Loucy (cell line): ENCODE results near the gene NF1.

Experiments
- H2AFZ ChIP-seq: fragments of 200-600 bp; sonication (generic); 2 replicates; pipeline ENCODE4 v1.6.0; 2016; ENCODE audit warnings: antibody characterized with exemption, mild to moderate bottlenecking, low read length, moderate library complexity
- H3F3A ChIP-seq: fragments of 200-600 bp; 2 replicates; pipeline ENCODE4 v1.6.0; 2016; ENCODE audit warnings: antibody characterized with exemption, low read depth, mild to moderate bottlenecking
- H3K27me3 ChIP-seq: fragments of 200-600 bp; sonication (generic); 2 replicates; pipeline ENCODE4 v1.6.1; 2014; ENCODE audit warnings: low read length, mild to moderate bottlenecking; ENCODE audit not compliant: insufficient read depth, poor library complexity, severe bottlenecking
- H3K36me3 ChIP-seq: fragments of 200-600 bp; sonication (generic); 2 replicates; pipeline ENCODE4 v1.6.1; 2016; ENCODE audit warnings: low read length; ENCODE audit not compliant: insufficient read depth
- H3K4me1 ChIP-seq: fragments of 200-600 bp; sonication (generic); 2 replicates; pipeline ENCODE4 v1.5.1; 2014; ENCODE audit warnings: low read length, mild to moderate bottlenecking; ENCODE audit not compliant: insufficient read depth, poor library complexity, severe bottlenecking
- H3K4me2 ChIP-seq: fragments of 200-600 bp; sonication (generic); 2 replicates; pipeline ENCODE4 v1.6.0; 2014; ENCODE audit warnings: antibody characterized with exemption, low read length, low read depth, mild to moderate bottlenecking; ENCODE audit not compliant: poor library complexity, severe bottlenecking
- H3K4me3 ChIP-seq: fragments of 200-600 bp; sonication (generic); 2 replicates; pipeline ENCODE4 v1.5.1; 2014; ENCODE audit warnings: low read length, mild to moderate bottlenecking, mixed read lengths; ENCODE audit not compliant: poor library complexity, severe bottlenecking
- H3K79me2 ChIP-seq: fragments of 200-600 bp; sonication (generic); 2 replicates; pipeline ENCODE4 v1.6.1; 2014; ENCODE audit warnings: low read length; ENCODE audit not compliant: insufficient read depth
- H3K9ac ChIP-seq: fragments of 200-600 bp; sonication (generic); 2 replicates; pipeline ENCODE4 v1.6.0; 2014; ENCODE audit warnings: mild to moderate bottlenecking, low read depth, low read length, moderate library complexity; ENCODE audit not compliant: poor library complexity, severe bottlenecking
- H3K9me2 ChIP-seq: fragments of 200-600 bp; sonication (generic); replicated peaks from 2 replicates; pipeline ENCODE4 v1.6.1; 2016; ENCODE audit warnings: low read depth, low read length, mixed read lengths
- H3K9me3 ChIP-seq: fragments of 200-600 bp; sonication (generic); 2 replicates; pipeline ENCODE4 v1.6.1; 2014; ENCODE audit warnings: mild to moderate bottlenecking, antibody characterized with exemption, low read length, low read depth; ENCODE audit not compliant: insufficient read depth
- H4K20me1 ChIP-seq: fragments of 200-600 bp; sonication (generic); 2 replicates; pipeline ENCODE4 v1.6.0; 2014; ENCODE audit warnings: antibody characterized with exemption, low read length, mild to moderate bottlenecking; ENCODE audit not compliant: insufficient read depth, poor library complexity, severe bottlenecking
- EZH2phosphoT487 ChIP-seq: fragments of 200-600 bp; IDR thresholded peaks from 2 replicates; pipeline ENCODE4 v1.6.1; 2018; ENCODE audit warnings: antibody characterized with exemption, mild to moderate bottlenecking, moderate library complexity, borderline replicate concordance
- TF ChIP-seq, protein P1 (sequence below): fragments of 200-600 bp; sonication (generic); conservative IDR thresholded peaks from 2 replicates; pipeline ENCODE4 v1.5.1; 2014; ENCODE audit warnings: mild to moderate bottlenecking, antibody characterized with exemption, low read length

The NF1 gene

DNA sequence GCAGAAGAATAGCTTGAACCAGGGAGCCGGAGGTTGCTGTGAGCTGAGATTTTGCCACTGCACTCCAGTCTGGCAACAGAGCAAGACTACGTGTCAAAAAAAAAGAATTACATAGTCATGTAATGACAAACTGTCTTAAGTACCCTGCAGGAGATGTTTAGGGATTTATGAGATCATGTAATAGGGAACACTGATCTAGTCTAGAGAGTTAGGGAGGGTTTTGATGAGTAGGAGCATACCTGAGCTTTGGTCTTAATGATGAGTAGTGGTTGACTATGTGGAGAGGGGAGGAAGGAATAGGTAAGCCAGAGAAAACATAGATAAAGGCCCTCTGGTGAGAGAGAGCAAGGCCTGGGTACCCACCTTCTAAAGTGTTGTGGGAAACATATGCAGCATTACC lies 30.1 kb upstream of the NF1 start:
- H3K9ac ChIP-seq, result no peak overlapping the region
- no peaks in the 10 kb centered on the region for H3K27me3 ChIP-seq
- H3K36me3 ChIP-seq, result no peaks in the 10 kb centered on the region
- no peak overlapping the region for H3K4me2 ChIP-seq
- H3K4me3 ChIP-seq, result no peak overlapping the region
- no peaks in the 10 kb centered on the region for H3F3A ChIP-seq
- TF ChIP-seq, protein P1, sequence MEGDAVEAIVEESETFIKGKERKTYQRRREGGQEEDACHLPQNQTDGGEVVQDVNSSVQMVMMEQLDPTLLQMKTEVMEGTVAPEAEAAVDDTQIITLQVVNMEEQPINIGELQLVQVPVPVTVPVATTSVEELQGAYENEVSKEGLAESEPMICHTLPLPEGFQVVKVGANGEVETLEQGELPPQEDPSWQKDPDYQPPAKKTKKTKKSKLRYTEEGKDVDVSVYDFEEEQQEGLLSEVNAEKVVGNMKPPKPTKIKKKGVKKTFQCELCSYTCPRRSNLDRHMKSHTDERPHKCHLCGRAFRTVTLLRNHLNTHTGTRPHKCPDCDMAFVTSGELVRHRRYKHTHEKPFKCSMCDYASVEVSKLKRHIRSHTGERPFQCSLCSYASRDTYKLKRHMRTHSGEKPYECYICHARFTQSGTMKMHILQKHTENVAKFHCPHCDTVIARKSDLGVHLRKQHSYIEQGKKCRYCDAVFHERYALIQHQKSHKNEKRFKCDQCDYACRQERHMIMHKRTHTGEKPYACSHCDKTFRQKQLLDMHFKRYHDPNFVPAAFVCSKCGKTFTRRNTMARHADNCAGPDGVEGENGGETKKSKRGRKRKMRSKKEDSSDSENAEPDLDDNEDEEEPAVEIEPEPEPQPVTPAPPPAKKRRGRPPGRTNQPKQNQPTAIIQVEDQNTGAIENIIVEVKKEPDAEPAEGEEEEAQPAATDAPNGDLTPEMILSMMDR, result no peak
- no peak for TF ChIP-seq EZH2phosphoT487
- peaks cover 6% of the 10 kb centered on the region for H3K4me1 ChIP-seq
- no peak overlapping the region for H2AFZ ChIP-seq
- H4K20me1 ChIP-seq, result no peaks in the 10 kb centered on the region
- H3K79me2 ChIP-seq, result no peaks in the 10 kb centered on the region
- H3K9me3 ChIP-seq, result no peaks in the 10 kb centered on the region
- no peaks in the 10 kb centered on the region for H3K9me2 ChIP-seq

DNA sequence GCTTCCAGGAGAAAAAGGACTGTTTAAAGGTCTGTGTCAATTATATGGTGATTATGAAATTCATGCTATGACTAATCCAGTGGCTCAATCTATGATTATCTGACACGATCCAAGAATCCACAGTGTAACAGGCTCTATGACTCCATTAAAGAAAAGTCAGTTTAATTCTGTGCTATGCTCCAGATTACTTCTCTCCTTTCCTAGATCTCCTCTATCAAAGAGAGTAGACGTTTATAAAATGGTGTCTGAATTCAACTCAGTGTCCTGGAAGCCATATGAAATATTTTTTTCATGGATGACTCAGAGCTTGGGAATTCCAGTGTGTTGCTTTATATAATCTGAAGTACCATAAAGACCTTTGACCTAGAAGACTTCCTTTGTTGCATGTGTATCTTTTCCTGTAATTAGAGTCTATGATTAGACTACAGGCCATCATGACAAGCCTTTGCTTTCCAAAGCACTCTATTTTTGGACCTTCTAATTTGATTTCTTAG lies 27.0 kb upstream of the NF1 start:
- H4K20me1 ChIP-seq, result no peaks in the 10 kb centered on the region
- H2AFZ ChIP-seq, result peak overlapping the region; percentile 85
- peaks cover 6% of the 10 kb centered on the region for H3K4me1 ChIP-seq
- H3F3A ChIP-seq, result no peaks in the 10 kb centered on the region
- H3K36me3 ChIP-seq, result no peaks in the 10 kb centered on the region
- H3K27me3 ChIP-seq, result no peaks in the 10 kb centered on the region
- no peaks in the 10 kb centered on the region for H3K9me2 ChIP-seq
- no peaks in the 10 kb centered on the region for H3K9me3 ChIP-seq
- no peak overlapping the region for H3K4me3 ChIP-seq
- H3K9ac ChIP-seq, result no peak overlapping the region
- H3K79me2 ChIP-seq, result no peaks in the 10 kb centered on the region
- TF ChIP-seq EZH2phosphoT487, result no peak
- TF ChIP-seq, protein P1, result no peak
- H3K4me2 ChIP-seq, result no peak overlapping the region

DNA sequence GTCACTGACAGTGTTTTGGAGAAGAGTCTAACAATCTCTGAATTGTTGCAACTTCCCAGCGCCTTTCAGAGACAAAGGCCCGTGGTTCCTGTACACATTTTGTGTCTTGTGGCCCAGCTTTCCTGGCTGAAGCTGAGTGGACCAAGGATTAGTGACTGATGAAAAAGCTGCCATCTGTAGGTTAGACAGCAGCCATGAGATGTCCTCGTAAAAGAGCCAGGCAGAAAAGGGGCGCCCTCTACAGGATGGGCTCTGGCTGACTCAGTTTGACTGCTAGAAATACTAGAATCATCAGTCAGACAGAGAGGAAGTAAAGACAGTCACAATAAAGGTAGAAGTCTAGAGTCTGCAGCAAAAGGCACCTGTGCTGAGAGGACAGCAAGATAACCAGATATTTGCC lies 26.5 kb upstream of the NF1 start:
- H3K9me3 ChIP-seq, result no peaks in the 10 kb centered on the region
- peaks cover 6% of the 10 kb centered on the region for H3K4me1 ChIP-seq
- no peaks in the 10 kb centered on the region for H3F3A ChIP-seq
- TF ChIP-seq, protein P1, result peak; percentile 94
- no peak for TF ChIP-seq EZH2phosphoT487
- H3K4me3 ChIP-seq, result no peak overlapping the region
- H3K36me3 ChIP-seq, result no peaks in the 10 kb centered on the region
- H3K4me2 ChIP-seq, result no peak overlapping the region
- H2AFZ ChIP-seq, result peak overlapping the region; percentile 85
- H3K27me3 ChIP-seq, result no peaks in the 10 kb centered on the region
- H4K20me1 ChIP-seq, result no peaks in the 10 kb centered on the region
- H3K9me2 ChIP-seq, result no peaks in the 10 kb centered on the region
- H3K79me2 ChIP-seq, result no peaks in the 10 kb centered on the region
- no peak overlapping the region for H3K9ac ChIP-seq
